Left kidney (tissue), 2 donors: ENCODE data around the gene TLX2. TPM values are rescaled to one million over a fixed set of nuclear protein-coding genes. Genes with fewer than 3 reads are reported as not detected.
A peak's percentile ranks its signal among the peaks of the same experiment; 100 is the strongest.

Experiments used
- DNase-seq: peaks from one replicate; pipeline ENCODE4 v3.0.0-alpha.2; 2013
- polyA plus RNA-seq: library from polyadenylated mRNA; unstranded; fragments of 120-200 nt; gene quantifications from one replicate; pipeline ENCODE4 v1.2.1, GENCODE V29; 2013; ENCODE audit not compliant: insufficient read length

Gene TLX2
- polyA plus RNA-seq, 1 donor, result 0.07 TPM

DNA sequence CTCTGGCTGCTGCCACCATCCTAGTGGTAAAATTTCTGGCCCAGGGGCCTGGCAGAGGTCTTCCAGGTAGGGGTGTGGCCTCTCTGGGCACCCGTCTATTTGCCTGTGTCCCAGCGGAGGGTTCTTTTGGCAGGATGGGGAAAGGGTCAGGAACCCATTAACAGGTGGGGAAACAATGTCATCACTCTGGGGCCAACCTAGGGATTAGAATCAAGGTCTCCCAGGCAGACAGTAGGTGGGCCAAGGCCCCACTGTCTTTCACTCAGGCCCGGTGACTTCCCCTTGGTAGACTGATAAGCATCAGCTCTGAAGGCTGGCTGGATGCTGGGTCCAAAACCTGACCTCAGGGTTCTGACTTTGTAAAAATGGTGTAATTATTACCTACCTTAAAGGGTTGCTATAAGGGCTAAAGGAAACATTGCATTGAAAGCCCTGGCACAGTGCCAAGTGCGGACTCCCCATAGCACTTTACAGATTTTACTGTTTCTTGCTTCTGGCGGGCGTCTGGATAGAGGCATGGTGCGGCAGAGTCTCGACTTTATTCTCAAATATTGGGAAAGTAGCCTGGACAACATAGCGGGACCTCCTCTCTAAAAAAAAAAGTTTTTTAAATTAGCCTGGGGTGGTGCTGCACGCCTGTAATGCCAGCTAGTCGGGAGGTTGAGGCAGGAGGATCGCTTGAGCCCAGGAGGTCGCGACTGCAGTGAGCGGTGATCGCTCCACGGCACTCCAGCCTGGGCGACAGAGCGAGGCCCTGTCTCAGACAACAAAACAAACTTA lies 17.1 kb upstream of the TLX2 start:
- DNase-seq, result no peak

DNA sequence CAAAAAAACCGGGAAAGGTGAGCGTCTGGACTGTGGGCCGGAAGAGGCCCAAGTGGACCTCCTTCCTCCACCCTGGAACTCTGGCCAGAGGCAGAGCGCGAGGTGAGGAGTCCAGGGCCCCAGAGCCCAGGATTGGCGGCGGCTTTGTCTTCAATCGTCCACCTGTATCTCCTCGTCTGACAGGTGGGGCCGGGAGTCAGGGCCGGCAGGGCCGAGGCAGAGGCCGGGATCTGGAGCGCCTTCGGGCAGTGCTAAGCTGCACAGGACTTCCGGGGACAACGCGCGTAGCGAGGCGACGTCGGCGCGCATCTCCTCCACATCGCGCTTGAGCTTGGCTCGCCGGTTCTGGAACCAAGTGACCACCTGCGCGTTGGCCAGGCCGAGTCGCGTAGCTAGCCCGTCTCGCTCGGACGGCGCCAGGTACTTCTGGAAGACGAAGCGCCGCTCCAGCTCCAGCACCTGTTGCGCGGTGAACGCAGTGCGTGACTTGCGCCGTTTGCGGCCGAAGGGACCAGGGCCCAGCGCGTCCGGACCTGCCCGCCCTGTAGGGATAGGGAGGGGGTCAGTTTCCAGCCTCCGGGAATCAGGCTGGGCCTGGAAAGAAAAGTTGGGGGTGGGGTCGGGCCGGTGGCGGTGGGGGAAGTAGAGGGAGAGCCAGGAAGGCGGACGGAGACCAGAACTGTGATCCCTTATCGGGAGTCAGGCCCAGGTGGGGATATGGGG lies 16.3 kb upstream of the TLX2 start:
- DNase-seq, result no peak

DNA sequence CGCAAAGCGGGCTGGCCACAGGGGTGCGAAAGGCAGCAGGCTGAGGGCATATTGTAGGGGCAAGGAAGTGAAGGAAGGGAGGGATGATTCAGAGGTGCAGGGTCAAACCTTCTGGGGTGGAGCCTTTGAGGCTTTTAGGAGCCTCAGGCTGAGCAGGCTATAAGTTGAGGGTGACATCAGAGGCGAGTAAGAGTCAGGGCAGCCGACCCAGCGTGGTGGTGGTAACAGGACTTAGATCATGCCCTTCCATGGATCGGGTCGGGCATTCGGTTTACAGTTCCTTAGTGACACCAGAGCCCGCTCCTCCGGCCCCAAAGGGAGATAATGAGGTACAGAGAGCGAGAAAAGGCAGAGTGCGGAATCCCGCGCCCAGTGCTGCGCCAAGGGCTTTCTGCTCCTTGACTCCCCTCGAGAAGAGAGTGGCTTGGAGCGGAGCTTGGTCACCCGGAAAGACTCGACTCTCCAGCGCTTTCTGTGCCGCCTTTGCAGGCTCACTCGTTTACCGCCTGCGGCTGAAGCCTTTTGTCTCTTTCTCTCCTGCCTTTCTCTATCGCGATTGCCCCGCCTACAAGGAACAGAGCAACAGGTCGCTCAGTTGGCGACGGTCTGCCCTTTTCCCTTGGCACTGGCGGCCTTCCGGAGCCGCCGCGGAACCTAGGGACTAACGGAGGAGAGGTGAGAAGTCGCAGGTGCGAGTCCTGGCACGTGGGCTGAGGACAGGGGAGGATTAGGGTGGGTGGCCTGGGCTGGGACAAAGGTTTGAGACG lies 15.6 kb upstream of the TLX2 start:
- DNase-seq, result no peak

DNA sequence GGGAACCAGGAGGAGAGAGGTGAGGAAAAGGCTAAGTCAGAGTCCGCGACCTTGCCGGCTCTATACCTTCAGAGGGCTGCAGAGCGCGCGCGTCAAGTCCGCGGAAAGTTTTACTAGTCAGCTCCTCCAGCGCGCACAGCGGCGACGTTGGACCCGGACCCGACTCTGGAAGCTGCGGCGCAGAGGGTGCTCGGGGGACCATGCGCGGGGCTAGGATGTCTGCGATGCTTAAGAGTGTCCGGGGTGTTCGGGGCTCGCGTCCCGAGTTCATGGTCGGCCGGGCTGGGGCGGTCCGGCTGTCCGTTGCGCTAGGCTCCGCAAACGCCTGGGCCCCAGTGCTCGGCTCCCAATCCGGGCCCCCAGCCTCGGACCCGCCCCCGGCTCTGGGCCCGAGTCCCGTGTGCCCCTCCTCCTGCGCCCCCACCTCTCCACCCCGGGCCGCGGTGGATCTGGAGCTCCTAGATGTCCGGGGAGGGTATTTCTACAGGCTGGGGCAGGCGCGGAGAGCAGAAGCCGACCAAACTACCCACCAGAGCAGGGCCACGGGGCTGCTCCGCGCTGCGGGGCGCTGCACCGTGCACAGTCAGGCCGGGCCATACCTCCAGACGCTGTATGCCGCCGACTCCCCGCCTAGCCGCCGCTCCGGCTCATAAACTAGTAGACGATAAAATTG lies 14.8 kb upstream of the TLX2 start, which contains the start of gene LBX2:
Gene LBX2 (minus strand): TSS at position 337 of the 673 bp plus-strand sequence. CDS start 66 bp downstream, at position 271.
- no peak for DNase-seq

DNA sequence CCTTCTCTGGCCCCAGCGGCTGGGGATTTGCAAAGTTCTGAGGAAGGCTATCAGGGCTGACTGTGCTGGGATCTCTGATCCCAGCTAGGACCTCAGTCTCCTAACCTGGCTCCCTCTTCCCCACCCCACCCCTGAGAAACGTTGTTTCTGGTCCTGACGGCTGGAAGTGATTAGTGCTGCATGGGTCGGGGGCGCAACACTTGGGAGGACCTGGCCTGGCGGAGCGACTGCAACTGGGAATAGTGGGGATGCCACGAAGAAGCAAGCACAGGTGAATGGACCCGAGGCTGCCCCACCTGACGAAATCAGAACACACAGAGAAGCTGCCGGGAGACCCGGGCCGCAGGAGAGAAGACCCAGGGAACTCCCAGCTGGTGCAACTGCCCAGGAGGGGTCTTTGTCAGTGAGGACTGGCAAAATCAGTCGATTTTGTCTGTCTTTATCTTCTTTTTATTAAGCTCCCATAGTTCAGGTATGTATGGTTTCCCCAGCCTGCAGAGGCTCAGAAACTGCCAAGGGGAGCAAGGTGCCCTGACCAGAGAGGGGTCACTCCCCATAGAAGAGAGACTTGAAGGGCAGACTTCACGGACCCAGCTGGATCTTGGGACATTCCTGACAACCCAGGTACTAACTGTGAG lies 14.2 kb upstream of the TLX2 start:
- no peak for DNase-seq

DNA sequence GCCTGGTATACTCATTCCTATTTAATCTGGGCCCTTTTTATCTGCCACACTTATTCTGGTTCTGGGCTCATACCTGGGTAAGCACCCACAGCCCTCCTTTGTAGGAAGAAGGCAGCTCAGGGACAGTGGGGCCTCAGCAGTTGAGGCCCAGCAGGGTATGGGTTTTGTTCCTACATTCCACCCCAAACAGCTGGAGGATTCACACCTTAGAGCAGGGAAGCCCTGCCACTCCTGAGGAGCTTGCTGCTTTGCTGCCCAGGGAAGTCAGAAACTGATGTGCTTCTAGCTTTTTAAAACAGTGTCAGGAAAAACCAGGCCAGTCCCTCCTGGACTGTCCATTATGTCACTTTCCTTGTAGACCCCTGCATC lies 13.7 kb upstream of the TLX2 start:
- no peak for DNase-seq

DNA sequence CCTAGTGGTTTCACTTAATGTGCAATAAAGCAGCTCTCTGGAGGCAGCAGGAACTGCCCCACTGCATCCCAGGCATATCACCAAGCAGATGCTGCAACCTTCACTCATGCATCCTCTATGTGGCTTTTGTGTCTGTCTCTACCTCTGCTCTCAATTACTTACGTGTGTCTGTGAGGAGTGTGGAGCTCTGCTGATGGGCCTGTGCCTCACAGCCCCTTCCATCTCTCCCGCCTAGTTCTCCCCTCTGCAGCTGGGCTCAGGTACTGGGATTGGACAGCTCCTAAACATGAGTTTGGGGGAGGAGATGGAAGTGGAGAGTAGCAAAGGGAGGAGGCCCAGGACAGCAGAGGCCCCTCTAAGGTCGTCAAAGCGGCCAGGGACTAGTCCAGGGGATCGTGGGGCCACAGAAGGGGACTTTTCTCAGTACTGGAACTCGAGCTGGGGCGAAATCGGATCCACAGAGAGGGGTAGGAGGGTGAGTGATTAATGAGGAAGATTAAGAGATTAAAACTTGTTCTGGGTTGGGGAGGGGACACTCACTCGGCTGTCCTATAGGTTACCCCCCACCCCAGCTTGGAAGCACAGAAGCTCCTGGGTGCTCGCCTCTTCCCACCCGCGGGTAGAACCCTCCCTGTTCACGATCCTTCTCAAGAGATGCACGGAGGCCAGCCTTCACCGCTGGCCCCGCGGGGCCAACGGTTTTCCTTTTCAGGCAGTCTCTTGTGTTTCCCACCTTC lies 12.7 kb upstream of the TLX2 start:
- DNase-seq, result no peak

DNA sequence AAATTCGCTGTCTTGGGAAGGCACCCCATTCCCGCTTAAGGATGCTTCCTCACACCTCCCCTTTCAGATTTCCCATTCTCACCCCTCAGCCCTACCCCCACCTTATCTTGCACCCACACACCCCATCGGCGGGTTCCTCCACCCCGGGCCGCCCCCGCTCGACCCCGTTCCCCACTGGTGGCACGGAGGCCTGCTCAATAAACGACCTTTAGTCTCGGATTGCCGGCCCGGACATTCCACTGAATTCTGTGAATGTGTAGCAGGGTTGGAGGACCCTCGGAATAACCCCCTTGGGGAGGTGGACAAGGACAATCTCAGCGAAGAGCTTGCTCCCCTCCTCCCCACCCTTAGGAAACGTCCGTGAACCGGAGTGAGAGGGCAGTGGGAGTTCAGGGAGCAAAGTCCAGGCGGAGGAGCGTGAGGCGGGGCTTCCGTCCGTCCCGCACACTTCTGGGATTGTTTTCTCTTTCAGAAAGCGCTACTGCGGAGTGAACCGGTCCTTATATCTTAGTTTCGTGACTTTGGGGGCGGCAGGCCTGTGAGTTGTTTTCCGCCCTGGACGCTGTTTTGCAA lies 12.0 kb upstream of the TLX2 start:
- DNase-seq, result no peak

DNA sequence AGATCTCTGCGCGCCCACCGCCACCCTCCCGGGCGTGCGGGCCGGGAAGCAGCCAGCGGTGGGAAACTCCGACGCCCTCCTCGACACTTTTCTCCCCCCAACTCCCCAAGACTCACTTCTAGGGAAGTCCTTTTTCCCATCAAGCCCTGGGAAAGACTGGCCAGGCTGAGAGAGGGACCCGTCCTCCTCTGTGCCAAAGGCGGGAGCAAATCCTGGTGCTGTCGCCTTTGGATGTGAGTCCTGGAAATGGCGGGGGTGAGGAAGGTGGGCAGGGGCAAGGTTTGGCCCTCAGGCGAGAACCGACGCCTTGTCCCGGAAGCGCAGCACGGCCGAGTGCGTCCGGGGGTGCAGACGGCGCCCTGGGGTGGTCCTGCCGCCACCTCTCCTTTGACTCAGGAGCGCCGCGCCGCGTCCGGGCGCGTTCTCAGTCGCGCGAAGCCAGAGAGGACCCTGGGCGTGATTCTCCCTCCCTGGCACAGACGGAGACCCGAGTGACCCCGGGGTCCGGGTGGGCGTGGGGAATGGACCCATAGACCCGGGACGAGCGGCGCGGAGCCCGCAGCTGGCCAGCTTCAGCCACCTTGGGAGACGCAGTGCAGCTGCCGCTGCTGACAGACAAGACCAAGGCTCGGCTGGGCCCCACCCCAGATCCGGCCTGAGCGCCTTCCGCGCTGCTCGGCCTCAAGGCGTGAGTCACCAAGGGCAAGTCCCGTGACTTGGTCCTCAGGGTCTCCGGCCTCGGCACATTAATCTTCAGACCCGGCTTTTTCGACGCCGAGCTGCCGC lies 11.3 kb upstream of the TLX2 start:
- no peak for DNase-seq

DNA sequence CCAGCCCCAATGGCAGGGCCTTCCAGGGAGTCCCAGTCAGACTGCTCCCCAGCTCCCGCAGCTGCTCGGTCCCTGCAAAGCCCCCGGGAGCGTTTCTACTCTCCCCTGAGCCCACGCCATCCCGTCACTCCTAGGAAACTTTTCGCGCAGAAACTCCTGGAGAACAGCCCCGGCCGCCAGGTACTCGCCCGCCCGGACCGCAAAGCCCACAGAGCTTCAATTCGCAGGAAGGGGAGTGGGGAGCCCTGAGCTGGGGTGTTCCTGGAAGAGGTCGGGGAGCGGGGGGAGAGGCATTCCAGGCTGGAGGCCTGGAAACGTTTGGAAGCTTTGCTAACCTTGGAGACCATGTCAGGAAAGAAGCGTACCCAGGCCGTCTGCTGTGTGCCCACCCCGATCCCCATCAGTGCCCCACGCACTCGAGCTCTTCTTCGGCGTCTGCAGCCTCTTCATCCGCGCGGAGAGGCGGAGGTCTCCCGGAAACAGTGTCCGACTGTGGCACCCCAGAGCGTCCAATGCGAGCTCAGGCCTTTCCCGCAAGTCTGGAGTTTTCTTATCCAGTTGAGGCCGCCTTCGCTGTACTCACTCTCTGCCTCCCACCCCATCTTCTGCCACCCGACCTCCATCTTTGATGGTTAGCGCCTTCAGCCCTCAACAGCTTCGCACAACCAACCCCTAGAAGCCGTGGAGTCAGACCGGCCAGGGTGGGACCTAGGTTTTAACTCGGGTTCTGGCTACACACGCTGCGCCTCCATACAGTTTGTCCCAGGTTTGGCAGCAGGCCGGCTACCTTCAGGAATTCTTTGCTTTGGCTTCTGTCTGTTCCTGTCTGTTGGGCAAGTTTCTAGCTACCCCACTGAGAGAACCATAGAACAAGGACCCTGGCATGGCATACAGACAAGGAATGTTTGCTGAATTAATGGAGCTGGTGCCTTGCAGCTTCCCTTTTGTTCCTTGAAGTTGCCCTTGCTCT lies 10.5 kb upstream of the TLX2 start:
- DNase-seq, result no peak

DNA sequence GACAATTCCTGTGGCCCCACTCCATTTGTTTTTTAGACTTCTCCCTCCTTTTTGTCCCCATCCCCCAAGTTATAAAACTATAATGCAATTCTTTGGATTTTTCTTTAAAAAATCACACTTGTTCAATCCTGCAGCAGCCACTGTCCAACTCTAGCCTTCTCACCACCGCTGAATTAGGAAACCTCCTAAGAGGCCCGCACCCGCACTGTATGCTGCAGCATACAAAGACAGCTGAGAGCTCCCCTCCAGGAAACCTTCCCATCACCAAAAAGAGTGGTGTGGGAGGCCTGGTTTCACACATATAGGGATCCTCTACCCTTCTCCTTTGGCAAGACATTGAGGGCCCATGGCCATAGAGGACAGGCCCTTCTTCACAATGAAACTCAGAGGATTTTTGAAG lies 9.7 kb upstream of the TLX2 start:
- DNase-seq, result no peak

DNA sequence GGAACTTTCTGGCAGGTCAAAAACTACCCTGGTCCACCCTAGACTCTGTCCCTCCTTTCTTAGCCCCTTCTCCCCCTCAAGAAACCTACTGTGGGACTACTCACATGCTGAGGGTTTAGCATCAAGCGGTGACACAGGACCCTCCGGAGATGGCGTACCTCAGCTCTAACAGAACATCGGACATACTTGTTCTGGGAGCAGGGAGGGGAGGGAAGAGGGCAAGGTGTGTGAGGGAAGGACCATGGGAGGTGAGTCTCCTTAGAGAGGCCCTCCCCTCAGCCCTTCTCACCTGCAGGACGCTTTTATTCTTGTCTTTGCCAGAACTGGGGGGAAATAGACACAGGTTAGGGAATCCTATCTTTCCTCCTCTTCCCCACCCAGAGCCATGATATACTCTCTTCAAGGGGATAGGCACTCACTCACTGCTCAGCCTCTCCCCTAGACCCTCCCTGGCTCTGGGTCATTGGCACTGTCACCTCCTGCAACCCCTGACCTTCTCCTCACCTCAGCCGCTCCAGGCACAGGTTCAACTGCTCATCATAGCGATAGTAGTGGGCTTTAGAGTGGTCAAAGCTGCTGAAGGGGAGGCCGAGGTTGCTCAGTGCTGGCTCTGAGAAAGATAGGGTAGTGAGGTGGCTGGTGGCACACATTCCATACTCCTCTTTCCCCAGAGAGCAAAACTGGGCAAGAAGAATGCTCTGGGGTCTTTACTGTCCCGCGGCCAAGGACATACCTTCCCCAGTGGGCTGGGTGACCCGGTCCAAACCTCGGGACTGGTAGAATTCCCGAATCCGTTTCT lies 8.6 kb upstream of the TLX2 start:
- no peak for DNase-seq

DNA sequence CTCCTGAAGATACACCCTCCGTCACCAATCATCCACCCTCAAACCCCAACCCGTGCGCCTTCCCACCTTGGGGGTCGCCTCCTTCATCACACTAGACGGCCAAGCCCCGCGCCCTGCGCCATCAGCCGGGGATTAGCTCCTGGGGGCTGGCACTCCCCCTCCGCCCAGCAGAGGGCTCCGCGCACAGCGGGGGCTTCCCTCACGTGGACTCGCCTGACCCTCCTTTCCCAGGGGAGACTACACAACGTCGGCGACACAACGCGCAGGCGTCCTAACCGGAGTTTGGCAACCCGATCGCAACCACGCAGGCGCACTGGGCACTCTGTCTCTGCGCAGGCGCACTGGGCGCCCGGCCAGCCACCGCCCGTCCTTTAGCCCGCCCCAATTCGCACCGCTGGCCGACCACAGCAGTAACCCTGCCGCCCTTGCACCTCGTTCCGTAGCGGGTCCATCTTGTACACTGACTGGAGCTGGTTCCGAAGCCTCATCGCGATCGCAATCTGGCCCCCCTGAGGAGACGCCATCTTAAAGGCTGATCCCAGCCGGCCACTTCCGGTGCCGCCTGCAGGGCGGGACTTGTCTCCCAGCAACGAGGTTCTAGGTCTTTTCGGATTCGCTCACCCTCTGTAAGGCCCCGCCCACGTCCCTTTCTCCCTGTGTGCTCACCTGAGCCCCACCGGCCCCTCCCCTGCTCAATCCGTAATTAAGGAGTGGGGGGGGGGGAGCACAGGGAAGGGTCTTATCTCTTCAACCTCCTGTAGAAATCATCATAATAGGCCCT lies 6.9 kb upstream of the TLX2 start, which contains the start of gene PCGF1:
Gene PCGF1 (minus strand): TSS at position 551 of the 781 bp plus-strand sequence. CDS start 27 bp downstream, at position 524.
- DNase-seq, result peak; percentile 99

DNA sequence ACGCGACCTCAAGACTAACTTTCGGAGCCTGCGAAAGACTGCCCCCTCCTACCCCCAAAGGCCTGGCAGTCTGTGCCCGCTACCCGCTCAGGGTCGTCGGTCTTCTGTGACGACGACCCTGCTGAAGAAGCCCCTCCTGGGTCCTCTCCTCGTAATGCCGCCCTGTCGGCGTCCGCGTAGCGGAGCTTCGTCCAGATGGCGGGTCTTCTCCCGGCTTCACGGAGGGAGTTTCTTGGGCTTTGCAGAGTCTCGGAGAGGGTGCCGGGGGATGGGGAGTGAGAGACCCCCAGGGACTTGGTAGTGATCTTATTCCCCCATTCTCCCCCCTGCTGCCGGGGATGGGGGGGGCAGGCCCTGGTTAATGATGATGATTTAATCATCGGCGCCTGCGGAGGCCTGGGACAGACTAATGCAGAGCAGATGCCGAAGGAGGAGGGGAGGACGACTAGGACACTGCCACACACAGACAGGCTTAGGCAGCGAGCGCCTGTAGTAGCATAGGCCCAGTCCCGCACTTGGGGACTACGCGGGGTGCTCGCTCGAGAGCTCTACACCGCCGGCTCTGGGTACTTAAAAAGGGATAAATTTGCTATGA lies 6.2 kb upstream of the TLX2 start:
- DNase-seq, result no peak

DNA sequence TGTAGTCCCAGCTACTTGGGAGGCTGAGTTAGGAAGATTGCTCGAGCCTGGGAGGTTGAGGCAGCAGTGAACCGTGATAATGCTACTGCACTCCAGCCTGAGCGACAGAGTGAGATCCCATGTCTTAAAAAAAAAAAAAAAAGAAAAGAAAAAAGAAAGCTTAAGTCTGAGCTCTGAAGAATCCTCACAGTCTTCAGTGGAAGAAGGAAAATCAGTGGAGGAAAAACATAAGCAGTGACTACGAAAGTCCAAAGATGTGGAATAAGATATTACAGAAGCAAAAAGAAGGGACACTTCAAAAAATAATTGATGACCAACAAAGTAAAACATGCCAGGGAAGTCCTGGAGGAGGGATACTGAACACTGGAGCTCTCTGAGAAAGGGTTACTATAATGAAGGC lies 4.0 kb upstream of the TLX2 start:
- no peak for DNase-seq
